Measurements from ENCODE around the gene TSKU.
"Not testable (repeated sequence)": the region's sequence is repeated elsewhere in the genome, so short reads cannot be mapped to it uniquely, and the experiment has no call there.

Gene TSKU

DNA sequence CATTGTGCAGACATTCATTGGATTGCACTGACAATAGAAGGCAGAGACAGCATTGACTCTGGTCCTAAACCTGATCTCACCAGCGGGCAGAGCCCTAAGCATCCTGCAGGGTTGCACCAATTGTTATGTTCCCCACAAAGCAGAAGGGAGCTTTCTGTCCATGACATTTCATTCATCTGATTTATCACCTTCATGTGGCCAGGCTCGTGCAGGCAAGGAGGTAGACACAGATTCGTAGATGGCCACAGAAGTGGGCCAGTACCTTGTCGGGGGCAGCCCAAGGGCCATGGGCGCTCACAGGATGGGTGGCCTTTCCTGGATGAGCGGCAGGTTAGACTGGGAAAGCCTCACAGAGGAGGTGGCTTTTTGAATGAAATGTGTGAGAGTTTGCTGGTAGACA lies 2.9 kb downstream of the TSKU start:
- no peak for DNase-seq
- in situ Hi-C loops (cut with MboI; ENCODE audit: low pct_unique_long_range_greater_than_20kb, low sequenced_read_pairs): no loop called here

DNA sequence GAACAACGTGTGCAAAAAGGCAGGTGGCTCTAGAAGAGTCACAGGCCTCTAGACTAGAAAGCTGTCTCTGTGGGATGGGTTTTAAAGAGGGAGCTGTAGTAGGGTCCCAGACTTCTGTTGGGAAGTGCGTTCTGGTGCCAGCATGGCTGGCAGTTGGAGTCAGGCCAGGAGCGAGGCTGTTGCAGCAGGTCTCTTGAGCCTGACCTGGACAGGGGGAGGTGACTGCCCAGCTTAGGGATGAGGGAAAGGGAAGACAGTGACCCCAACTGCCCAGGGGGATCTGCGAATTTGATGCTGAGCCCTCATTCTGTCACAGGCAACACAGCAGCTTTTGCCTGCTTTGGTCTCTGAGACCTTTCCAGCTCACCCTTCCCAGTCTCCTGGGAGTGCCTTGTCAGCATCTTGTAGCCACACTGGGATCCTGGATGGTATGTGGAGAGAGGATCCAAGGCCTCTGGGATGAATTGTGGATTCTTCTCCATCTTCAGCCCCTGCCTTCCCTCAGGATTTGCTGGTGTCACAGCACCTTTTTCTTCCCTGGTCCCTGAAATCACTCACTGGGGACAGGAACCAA lies 3.4 kb downstream of the TSKU start:
- no peak for DNase-seq
- in situ Hi-C loops (cut with MboI; ENCODE audit: low pct_unique_long_range_greater_than_20kb, low sequenced_read_pairs): no loop called here

DNA sequence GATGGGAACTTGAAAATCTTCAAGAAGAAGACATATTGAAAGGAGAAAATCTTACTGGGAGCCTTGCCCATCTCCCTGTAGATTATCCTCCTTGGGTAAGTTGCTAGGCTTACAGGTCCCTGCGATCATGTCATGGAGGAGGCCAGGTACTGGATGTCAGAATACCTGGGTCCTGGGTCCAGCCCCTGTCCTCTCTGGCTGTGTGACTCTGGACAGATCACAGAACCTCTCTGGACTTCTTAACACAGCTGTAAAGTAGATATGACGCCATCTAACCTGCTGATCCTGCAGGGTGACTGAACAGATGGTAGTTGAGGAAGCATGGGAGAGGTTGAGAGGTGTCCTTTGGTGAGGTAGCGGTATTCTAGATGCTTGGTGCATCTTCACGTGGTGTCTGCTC lies 4.1 kb downstream of the TSKU start:
- in situ Hi-C loops (cut with MboI; ENCODE audit: low pct_unique_long_range_greater_than_20kb, low sequenced_read_pairs): no loop called here

DNA sequence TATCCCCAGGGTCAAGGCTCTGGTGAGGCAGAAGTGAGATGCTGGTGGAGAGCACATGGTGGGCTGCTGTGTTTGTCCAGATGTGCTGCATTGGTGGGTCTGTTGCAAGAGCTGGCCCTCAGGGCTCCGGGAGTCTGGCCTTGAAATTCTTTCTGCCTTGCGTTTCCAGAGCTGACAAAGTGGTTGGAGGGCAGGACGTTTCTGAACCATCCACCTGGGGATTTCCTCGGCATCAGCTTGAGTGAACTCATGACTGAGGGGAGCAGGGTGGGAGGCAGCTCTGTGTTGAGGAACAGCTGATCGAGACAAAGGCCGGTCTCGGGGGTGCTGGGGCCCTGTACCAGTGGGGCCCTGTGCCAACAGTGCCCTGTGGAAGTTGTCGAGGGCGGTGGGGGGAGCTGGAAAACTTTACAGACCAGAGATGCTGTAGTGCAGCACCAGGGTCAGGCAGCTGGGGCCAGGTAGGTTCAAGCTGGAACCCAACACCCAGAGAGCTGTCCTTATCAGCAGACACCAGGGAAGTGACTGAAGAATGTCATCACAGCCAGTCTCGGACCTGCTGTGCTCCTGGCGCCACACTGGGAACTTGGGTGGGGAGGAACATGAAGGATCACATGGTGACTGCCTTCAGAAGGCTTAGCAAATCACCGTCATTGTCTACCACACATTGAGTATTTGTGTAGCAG lies 4.9 kb downstream of the TSKU start:
- DNase-seq: no peak
- in situ Hi-C loops (cut with MboI; ENCODE audit: low pct_unique_long_range_greater_than_20kb, low sequenced_read_pairs): no loop called here

More for the DNA sequence above, 4.1 kb downstream of the TSKU start:
- DNase-seq: no peak

DNA sequence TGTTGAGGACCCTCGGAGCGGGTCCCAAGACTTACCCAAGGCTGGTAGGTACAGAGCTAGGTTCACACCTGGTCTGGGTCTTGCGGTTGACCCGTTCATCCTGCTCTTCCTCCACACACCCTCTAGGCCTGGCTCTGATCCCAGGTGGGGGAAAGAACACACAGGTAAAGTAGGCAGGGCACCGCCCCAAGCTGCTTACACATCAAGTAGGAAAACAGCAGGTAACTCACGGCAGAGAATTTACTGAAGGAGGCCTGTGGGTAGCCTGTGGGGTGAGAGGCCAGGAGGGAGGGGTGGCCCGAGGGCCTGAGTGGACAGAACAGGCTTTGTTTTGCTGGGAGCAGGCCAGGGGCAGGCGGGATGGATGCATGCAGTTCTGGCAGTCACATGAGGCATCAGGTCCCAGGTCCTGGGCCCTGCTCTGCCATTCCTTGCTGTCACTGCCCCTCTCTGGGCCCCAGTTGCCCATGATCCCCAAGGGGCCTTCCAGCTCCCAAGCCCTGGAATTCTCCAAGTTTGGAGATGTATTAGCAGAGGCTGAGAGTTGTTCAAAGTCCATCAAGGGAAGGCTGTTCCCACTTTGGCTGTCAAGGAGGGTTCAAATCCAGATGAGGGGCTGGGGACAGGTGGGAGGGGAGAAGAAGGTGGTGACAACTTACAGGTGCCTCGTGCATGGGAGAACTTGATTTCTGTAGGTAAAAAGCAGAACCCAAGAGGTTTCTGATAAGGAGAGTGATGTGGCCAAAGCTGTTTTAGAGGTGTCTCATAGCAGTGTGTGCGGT lies 5.7 kb downstream of the TSKU start:
- no peak for DNase-seq
- in situ Hi-C loops (cut with MboI; ENCODE audit: low pct_unique_long_range_greater_than_20kb, low sequenced_read_pairs): no loop called here

DNA sequence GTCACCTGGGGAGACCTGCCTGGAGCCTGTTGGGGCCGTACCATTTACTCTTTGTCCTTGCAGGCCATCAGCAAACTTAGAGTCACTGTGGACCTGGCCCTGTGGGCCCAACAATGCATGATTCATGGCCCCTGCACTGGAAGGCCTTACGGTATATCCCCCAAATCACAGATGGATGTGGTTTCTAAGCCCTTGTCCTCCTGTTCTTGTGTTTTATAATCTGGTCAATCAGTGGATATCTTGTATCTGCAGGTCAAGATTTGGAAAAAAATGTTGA lies 6.2 kb downstream of the TSKU start:
- in situ Hi-C loops (cut with MboI; ENCODE audit: low pct_unique_long_range_greater_than_20kb, low sequenced_read_pairs): no loop called here
- DNase-seq: no peak

DNA sequence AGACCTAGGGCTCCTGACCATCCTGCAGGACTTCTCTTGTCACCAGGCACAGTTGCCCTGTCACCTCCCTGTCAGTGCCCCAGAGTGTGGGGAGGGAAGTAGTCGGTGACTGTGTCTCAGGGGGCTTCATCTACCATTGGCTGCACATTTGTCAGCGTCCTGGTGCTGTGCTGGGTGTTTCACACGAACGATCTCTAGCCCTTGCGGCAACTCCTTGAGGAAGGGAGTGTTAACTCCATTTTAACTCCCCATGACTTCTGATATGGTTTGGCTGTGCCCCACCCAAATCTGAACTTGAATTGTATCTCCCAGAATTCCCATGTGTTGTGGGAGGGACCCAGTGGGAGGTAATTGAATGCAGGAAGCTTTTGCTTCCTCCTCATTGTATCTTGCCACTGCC lies 7.1 kb downstream of the TSKU start:
- in situ Hi-C loops (cut with MboI; ENCODE audit: low pct_unique_long_range_greater_than_20kb, low sequenced_read_pairs): no loop called here
- DNase-seq: no peak

DNA sequence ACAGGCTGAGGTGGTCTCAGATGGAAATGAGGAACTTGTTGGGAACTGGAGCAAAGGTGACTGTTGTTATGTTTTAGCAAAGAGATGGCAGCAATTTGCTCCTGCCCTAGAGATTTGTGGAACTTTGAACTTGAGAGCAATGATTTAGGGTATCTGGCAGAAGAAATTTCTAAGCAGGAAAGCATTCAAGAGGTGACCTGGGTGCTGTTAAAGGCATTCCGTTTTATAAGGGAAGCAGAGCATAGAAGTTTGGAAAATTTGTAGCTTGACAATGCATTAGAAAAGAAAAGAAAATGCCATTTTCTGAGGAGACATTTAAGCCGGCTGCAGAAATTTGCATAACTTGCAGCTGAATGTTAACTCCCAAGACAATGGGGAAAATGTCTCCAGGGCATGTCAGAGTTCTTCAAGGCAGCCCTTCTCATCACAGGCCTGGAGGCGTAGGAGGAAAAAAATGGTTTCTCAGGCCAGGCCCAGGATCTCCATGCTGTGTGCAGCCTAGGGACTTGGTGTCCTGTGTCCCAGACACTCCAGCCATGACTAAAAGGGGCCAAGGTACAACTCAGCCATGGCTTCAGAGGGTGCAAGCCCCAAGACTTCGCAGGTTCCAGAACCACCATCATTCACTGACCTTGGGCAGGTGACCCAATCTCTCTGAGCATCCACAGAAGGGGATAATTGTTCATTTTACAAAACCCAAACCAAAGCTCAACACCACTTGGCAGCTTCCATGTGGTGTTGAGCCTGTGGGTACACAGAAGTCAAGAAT lies 8.0 kb downstream of the TSKU start:
- DNase-seq; in situ Hi-C loops (cut with MboI; ENCODE audit: low pct_unique_long_range_greater_than_20kb, low sequenced_read_pairs): not testable (repeated sequence)

DNA sequence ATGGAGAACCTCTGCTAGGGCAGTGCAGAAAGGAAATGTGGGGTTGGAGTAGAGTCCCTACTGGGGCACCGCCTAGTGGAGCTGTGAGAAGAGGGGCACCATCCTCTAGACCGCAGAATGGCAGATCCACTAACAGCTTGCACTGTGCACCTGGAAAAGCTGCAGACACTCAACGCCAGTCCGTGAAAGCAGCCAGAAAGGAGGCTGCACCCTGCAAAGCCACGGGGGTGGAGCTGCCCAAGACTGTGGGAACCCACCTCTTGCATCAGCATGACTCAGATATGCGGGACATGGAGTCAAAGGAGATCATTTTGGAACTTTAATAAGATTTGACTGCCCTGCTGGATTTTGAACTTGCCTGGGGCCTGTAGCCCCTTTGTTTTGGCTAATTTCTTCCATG lies 8.7 kb downstream of the TSKU start:
- no peak for DNase-seq
- in situ Hi-C loops (cut with MboI; ENCODE audit: low pct_unique_long_range_greater_than_20kb, low sequenced_read_pairs): no loop called here

DNA sequence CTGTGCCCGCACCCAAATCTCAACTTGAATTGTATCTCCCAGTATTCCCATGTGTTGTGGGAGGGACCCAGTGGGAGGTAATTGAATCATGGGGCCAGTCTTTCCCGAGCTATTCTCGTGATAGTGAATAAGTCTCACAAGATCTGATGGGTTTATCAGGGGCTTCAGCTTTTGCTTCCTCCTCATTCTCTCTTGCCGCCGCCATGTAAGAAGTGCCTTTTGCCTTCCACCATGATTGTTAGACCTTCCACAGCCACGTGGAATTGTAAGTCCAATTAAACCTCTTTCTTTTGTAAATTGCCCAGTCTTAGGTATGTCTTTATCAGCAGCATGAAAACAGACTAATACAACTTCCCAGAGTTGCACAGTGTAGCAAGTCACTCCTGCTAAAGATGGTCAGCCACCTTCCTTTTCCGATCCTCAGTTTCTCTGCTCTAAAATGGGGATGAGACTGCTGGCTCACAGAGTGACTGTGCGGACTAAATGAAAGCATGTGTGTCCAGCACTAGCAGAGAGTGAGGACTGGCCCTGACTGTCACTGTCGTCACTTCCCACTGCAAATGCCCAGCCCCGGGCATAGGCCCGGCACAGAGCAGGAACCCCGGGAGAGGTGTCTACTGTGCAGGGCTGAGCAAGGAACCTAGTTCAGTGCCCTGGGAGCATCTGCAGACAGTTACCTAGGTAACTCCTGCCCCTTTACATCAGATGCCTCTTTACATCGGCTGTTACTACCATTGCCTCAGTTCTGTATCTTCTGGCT lies 9.5 kb downstream of the TSKU start:
- in situ Hi-C loops (cut with MboI; ENCODE audit: low pct_unique_long_range_greater_than_20kb, low sequenced_read_pairs): no loop called here
- DNase-seq: no peak

DNA sequence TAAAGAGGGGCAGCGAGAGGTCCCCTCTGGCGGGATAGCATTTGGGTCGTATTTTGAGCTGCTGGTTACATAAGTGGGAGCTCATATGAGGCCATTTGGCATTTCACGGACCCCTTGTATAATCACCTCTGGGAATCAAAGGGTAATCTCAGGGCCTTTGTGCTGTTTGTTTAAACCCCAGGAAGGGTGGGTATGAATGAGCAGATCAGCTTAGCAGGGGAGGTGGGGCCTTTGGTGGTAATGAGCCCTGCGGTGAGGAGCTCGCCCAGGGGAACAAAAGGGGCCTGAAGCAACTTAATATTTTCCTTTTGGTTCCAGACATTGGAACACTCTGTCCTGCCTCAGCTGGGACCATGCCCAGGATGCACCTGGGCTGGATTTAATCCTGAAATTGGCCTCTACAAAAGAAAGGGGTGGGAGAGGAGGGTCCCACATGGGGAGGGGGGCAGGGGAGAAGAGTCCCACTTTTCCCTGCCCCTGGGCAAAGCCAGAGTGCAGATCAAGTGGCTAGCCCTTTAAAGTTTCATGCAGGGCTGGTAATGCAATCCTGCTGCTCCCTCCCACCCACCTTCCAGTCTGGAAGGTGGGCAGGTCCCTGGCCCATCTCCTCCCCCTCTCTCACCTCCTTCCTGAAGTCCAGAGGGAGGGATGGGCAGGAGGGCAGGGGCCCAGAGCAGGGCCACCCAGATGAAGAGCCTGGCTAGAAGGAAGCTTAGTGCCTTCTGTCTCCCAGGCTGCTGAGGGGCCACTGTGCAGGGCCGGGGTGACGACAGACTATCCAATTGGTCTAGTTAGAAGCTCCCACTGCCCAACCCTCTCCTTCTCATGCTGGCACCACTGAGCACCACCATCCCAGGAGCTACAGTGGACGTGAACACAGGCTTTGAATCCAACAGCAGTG lies 10.5 kb downstream of the TSKU start:
- DNase-seq: no peak
- in situ Hi-C loops (cut with MboI; ENCODE audit: low pct_unique_long_range_greater_than_20kb, low sequenced_read_pairs): no loop called here

DNA sequence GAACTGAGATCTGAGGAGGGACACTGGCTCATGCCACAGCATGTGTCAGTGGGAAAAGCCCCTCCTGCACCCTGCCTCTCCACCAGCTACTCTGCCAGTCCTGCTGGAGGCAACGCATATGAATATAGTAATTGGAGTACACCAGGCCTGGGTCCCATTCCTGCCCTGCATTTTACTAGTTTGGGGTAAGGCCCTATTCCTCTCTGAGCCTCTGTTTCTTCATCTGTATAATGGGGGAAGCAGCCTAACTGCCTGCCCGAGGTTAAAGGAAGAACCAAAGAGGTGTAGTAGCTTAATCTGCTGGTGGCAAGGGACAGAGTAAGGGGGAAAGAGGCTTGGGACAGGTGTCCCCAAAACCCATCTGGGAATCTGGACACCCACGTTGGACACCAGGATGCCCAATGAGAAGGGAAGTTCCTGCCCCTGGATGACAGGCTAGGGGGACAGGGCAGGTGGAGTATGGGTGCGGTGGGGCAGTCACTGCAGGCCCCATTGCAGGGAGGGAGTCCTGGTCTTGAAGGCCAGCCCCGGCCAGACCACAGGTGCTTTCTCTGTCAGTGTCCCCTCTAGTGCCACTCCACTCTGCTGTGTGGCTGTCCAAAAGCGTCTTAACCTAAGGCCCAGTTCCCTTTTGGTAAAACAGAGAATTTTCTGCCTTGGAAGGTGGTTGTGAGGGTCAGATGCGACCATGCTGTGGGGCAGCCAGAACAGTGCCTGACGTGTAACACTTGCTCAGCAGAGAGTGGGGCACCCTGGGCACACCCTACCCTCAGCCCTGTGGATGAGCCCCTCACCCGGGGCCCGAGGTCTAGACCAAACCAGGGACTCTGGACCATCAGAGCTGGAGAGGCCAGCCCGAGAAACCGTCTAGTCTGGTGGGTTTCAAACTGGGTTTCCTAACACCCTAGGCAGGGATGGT lies 11.5 kb downstream of the TSKU start:
- in situ Hi-C loops (cut with MboI; ENCODE audit: low pct_unique_long_range_greater_than_20kb, low sequenced_read_pairs): no loop called here
- DNase-seq: no peak

DNA sequence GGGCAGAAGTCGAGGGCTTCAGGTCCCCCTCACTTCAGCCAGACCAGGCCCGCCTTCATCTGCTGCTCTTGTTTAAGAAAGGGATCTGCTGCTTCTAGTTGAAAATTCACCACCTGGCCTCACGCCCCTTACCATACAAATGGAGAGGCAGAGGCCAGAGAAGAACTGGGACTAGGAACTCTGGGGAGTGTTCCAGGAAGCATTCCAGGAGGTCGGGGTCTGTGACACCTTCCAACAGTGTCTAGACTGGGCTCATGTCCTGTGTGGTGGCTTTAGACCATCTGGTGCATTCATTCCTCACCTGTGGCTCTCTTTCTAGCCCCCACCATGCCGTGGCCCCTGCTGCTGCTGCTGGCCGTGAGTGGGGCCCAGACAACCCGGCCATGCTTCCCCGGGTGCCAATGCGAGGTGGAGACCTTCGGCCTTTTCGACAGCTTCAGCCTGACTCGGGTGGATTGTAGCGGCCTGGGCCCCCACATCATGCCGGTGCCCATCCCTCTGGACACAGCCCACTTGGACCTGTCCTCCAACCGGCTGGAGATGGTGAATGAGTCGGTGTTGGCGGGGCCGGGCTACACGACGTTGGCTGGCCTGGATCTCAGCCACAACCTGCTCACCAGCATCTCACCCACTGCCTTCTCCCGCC lies 12.3 kb downstream of the TSKU start:
- in situ Hi-C loops (cut with MboI; ENCODE audit: low pct_unique_long_range_greater_than_20kb, low sequenced_read_pairs): no loop called here

DNA sequence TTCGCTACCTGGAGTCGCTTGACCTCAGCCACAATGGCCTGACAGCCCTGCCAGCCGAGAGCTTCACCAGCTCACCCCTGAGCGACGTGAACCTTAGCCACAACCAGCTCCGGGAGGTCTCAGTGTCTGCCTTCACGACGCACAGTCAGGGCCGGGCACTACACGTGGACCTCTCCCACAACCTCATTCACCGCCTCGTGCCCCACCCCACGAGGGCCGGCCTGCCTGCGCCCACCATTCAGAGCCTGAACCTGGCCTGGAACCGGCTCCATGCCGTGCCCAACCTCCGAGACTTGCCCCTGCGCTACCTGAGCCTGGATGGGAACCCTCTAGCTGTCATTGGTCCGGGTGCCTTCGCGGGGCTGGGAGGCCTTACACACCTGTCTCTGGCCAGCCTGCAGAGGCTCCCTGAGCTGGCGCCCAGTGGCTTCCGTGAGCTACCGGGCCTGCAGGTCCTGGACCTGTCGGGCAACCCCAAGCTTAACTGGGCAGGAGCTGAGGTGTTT lies 12.8 kb downstream of the TSKU start:
- no peak for DNase-seq
- in situ Hi-C loops (cut with MboI; ENCODE audit: low pct_unique_long_range_greater_than_20kb, low sequenced_read_pairs): no loop called here

More for the DNA sequence above, 12.3 kb downstream of the TSKU start:
- no peak for DNase-seq

DNA sequence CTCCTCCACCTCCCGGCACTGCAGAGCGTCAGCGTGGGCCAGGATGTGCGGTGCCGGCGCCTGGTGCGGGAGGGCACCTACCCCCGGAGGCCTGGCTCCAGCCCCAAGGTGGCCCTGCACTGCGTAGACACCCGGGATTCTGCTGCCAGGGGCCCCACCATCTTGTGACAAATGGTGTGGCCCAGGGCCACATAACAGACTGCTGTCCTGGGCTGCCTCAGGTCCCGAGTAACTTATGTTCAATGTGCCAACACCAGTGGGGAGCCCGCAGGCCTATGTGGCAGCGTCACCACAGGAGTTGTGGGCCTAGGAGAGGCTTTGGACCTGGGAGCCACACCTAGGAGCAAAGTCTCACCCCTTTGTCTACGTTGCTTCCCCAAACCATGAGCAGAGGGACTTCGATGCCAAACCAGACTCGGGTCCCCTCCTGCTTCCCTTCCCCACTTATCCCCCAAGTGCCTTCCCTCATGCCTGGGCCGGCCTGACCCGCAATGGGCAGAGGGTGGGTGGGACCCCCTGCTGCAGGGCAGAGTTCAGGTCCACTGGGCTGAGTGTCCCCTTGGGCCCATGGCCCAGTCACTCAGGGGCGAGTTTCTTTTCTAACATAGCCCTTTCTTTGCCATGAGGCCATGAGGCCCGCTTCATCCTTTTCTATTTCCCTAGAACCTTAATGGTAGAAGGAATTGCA lies 13.5 kb downstream of the TSKU start:
- in situ Hi-C loops (cut with MboI; ENCODE audit: low pct_unique_long_range_greater_than_20kb, low sequenced_read_pairs): no loop called here
- DNase-seq: no peak

All from KBM-7 (cell line).